Right kidney (tissue), 1 donor: Measurements from ENCODE around the gene CSTB.

ENCODE experiments used
- DNase-seq: peaks from one replicate; pipeline ENCODE4 v3.0.0-alpha.2; 2016

Gene CSTB

DNA sequence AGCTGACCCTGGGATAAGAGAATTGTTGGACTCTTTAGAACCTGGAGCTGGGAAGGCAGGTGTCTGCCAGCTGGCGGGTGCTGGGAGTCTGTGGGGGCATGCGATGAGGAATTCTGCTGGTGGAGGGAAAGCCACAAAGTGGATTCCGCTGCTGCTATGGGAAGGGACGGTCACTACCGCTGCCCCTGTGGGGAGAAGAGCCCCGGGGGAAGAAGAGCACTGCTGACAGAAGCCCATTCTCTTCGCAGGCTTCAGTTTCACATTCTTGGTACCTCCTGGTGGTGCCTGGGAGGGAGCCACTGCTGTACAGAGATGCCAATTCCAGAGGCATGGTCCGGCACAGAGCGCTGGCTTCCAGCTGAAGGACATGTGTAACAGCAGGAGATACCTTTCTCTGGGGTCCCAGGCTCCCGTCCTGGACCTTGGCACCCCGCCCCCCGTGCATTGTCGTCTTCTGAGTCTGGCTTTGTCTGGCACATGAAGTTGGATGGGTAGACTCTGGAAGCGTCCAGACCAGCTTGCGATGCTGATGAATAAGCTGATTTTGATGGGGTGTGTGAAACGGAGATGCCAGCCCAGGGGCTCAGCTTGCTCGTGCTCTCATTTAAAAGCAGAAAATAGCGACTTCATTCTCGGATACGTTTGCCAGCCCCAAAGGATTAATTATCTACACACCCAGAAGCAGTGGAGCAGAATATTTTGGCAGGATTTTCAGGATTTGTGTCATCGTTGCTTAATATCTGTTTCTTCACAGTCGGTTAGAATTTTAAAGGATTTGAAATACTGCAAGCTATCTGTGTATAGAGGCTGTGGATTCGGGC, 44.0 kb downstream of the CSTB start:
- DNase-seq = no peak

DNA sequence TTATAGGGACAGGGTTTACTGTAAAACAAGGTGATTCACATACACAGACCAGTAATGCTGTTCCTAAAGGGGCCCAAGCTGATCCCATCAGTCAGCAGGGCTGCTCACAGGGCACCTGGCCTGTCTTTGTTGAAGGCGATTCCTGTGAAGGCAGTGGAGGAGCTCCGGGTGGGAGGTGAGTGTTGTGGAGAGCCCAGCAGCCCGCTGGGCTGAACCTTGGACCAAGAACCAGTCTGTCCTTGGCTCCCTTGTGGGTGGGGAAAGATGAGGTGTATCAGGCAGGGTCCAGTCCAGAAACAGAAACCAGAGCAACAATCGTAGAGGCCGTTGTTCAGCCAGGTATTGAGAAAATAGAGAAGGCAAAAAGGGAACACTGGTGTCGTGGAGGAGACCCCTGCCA, 44.6 kb downstream of the CSTB start:
- DNase-seq = no peak

GRCh38 chr21:43728467-43729390, 47.4 kb downstream of the CSTB start:
- peak; percentile 89 for DNase-seq

DNA sequence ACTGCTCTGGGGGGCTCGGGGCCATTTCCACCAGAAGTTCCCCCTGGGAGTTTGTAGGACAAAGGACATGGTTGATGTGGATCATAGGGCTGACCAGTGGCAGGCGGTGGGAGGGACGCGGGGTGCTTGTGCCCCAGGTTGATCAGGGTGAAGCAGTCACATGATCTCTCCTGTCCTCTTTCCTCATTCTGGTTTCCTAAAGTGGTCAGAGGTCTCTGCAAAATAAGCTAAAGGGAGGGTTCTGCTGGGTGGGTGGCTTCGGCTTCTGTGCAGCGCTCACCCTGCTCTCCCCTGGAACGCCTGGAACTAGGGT, 48.0 kb downstream of the CSTB start:
- no peak for DNase-seq

- DNase-seq = no peak
Measured at GRCh38 chr21:43727519-43728153, 48.5 kb downstream of the CSTB start.

DNA sequence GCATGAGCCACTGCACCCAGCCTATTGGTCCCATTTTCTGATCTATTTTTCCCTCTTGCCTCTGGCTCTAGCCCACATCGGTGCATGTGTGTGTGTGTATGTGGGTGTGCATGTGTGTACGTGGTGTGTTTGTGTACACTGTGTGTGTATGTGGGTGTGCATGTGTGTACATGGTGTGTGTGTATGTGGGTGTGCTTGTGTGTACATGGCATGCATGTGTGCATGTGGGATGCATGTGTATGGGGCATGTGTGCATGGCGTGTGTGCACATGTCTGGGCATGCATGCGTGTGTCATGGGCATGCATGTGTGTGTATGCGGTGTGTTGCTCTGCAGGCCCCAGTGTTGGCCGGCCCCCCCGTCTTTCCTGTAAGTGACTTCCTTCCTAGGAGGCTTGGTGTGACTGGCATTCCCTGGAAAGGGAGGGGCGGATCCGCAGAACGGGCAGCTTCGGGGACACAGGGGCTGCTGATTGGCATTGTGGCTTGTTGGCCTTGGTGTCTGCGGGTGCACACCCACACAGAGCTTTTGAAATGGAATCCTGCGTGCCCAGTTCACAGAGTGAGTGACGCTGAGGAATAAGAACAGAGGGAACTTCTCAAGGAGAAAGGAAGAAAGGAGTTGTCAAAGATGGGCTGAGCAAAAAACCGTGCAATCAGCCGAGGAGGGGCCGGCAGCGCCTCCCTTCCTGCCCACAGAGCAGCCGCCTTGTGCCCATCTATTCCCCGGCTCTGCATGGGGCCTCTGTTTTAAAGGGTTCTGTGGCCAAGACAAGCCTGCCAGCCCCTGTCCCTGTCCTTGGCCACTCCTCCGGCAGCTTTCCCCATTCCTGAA, 49.2 kb downstream of the CSTB start:
- no peak for DNase-seq
